Epithelial cell of proximal tubule (primary cell): ENCODE results near the gene RER1. TPM values are rescaled to one million over a fixed set of nuclear protein-coding genes. Genes with fewer than 3 reads are reported as not detected.

ENCODE experiments used
- DNase-seq: peaks from one replicate; pipeline ENCODE4 v3.0.0-alpha.2; 2011; ENCODE audit warnings: low read depth
- H3K4me3 ChIP-seq: 2 replicates; pipeline ENCODE4 v1.5.1; 2011; ENCODE audit warnings: low read depth, mild to moderate bottlenecking, low read length
- total RNA-seq: library from RNA; depleted of rRNA; stranded (reverse); fragments of >200 nt; gene quantifications from 2 replicates; pipeline ENCODE4 v1.2.3, GENCODE V29; 2015
- TF ChIP-seq, protein P1 (sequence below): conservative IDR thresholded peaks from 2 replicates; pipeline ENCODE4 v1.5.1; 2012; ENCODE audit warnings: low read depth, mild to moderate bottlenecking, low read length

The RER1 gene
- total RNA-seq, 1 donor from 2014 or later = 185 TPM

DNA sequence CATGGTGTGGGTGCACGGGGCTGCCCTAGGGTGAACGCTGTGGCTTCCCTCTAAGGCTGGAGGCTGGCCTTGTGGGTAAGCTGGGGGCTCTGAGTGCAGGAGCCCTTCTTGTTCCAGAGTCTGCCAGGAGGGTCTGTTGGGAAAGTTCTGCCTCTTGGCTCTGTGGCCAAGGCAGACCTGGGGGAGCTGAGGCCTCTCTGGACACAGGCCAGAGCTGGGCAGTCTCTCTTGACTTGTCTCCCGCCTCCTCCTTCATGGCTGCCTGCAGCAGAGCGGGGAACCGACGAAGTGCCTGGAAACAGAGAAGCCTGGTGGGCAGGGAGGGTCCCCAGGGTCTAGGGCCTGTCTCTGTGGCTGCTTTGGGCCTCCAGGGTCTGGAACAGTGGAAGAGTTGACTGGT lies 51.0 kb downstream of the RER1 start:
- DNase-seq = no peak
- TF ChIP-seq, protein P1, sequence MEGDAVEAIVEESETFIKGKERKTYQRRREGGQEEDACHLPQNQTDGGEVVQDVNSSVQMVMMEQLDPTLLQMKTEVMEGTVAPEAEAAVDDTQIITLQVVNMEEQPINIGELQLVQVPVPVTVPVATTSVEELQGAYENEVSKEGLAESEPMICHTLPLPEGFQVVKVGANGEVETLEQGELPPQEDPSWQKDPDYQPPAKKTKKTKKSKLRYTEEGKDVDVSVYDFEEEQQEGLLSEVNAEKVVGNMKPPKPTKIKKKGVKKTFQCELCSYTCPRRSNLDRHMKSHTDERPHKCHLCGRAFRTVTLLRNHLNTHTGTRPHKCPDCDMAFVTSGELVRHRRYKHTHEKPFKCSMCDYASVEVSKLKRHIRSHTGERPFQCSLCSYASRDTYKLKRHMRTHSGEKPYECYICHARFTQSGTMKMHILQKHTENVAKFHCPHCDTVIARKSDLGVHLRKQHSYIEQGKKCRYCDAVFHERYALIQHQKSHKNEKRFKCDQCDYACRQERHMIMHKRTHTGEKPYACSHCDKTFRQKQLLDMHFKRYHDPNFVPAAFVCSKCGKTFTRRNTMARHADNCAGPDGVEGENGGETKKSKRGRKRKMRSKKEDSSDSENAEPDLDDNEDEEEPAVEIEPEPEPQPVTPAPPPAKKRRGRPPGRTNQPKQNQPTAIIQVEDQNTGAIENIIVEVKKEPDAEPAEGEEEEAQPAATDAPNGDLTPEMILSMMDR = no peak
- no peak overlapping the region for H3K4me3 ChIP-seq

DNA sequence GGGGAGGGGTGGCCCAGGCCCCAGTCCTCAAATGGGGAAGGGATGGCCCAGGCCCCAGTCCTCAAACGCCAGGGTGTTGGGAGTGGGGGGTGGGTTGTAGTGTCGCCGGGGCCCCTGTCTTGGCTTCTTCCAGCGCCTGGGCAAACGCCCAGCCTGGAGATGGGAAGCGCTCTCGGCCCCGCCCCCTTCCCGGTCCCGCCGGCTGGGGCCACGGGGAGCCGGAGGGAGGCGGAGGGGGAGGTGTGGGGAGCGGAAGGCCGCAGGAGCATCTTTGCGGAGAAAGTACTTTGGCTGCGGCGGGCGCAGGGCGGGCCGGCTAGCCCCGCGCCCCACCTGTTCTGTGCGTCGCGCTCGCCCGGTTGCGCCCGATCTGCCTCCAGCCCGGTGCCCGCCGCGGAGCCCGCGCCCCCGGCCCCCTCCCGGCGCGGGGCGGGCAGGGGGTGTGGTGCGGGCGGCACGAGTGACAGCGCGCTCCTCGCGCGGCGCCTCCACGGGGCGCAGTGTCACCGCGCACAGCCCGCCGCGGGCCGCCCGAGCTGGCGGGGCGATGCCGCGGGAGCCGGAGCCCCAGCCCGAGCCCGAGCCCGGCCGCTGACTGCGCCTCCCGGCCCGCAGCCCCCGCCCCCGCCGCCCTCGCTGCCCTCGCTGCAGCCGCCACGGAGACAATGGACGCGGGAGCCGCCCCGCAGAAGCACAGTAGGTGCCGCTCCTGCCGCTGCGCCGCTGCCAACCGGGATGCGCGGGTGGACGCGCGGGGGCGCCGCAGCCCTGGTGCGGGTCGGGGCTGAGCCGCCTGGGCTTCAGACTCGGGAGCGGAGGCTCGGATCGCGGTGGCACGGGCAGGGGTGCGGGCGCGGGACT lies 51.9 kb downstream of the RER1 start:
- H3K4me3 ChIP-seq = no peak overlapping the region
- TF ChIP-seq, protein P1 = no peak
- no peak for DNase-seq

DNA sequence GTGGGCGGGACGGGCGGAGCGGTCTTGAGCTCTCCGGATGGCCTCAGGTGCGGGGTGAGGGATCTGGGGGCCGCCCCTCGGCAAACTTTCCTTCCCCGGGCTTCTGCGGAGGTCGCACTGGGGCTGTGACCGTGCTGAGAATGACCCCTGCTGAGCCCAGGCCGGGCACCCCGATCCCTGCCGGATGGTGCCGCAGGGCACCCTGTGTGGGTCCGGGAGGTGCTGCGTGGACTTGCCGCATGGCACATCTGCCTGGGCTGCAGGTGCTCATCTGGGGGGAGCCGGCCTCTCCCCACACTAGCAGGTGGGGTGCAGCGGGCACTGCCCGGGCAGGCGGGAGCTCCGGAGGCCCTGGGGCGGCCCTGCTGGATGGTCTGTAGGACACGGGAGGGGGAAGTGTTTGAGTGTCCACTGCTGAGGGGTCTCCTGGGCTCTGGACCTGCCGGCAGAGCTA lies 52.5 kb downstream of the RER1 start:
- H3K4me3 ChIP-seq = no peak overlapping the region
- DNase-seq = no peak
- TF ChIP-seq, protein P1 = no peak

DNA sequence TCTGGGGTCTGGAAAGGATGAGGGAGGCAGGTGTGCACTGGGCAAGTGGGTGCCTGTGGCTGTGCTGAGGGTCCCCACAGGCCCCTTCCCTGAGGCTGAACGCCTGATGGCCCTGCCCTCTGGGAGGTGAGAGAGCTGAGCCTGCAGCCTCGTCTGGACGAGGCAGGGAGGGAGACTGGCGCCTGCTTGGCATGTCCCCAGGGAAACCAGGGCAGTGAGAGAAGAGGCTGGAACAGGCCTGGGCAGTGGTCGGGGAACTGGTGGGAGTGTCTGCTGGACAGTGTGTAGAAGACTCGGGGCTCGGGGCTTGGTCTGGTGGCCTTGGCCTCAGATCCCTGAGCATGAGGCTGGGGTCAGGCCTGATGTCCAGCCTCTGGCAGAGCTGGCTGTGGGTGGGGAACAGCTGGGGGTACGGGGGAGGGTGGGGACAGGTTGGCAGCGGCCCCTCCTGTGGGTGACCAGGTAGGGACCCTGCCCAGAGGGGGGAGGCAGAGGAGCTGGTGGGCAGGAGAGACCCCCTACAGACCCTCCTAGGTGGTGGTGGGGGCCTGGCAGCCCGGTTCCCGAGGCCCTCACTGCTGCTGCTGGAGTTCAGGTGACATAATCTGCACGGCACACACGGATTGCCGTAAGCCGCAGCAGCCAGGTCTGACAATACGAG lies 53.7 kb downstream of the RER1 start:
- TF ChIP-seq, protein P1 = no peak
- no peak for DNase-seq
- H3K4me3 ChIP-seq = no peak overlapping the region

DNA sequence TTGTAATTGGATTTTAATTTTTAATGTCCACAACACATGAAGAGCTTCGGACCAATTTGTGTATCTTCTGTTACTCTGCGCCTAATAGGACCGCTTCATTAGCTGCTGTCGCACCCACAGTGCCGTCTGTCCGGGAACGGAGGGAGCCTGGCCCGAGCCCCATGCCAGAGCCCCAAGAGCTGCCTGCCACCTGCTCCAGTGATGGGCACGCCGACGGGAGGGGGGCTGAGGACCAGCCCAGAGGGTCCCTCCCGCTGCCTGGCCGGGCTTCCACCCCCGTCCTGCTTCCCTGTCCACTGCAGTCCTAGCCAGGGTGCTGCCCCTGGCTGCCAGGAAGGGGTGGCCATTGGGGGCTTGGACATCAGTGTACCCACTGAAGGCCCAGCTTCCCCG lies 54.2 kb downstream of the RER1 start:
- no peak overlapping the region for H3K4me3 ChIP-seq
- DNase-seq = no peak
- TF ChIP-seq, protein P1 = no peak

DNA sequence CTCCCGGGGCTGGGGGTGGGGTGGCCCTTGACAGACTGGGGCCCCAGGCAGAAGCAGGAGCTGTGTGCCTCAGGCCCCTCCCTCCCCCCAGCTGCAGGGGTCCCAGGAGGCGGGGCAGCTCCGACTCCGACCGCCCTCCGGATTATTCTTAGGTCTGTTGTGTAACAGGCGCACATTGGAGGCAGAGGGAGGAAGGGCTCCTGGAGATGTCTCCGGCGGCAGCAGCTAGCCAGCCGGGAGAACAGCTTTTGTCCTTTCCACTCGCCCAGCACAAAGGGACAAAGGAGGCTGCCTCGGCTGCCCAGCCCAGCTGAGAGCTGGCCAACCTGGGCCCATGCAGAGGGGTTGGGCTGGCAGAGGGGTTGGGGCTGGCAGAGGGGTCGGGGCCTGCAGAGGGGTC lies 54.8 kb downstream of the RER1 start:
- no peak overlapping the region for H3K4me3 ChIP-seq
- TF ChIP-seq, protein P1 = no peak
- DNase-seq = no peak
